Stimulated activated effector memory CD8-positive, alpha-beta T cell treated with anti-CD3 and anti-CD28 coated beads, Interleukin-12 subunit alpha, Interleukin-12 subunit beta, amount 100 ng/mL, for 72 hours (primary cell): Measurements from ENCODE around the gene KLHL11.
A peak's percentile ranks its signal among the peaks of the same experiment; 100 is the strongest.
"Not testable (repeated sequence)": the region's sequence is repeated elsewhere in the genome, so short reads cannot be mapped to it uniquely, and the experiment has no call there.

ENCODE experiments used
- ATAC-seq: fragments of 150-1000 bp; cut with Tn5 transposase; 2 replicates; pipeline ENCODE4 v1.10.0; 2021
- DNase-seq, 2 donors: peaks; one replicate each; pipeline ENCODE4 v3.0.0; 2021 to 2022; ENCODE audit warnings: low spot score in 2 of 2
- H3K27ac Mint-ChIP-seq: one replicate; pipeline ENCODE4 v1.8.0; 2022; ENCODE audit warnings: mild to moderate bottlenecking, mixed read lengths
- H3K36me3 Mint-ChIP-seq: one replicate; pipeline ENCODE4 v1.8.0; 2022; ENCODE audit warnings: mild to moderate bottlenecking, mixed read lengths
- H3K4me1 Mint-ChIP-seq: one replicate; pipeline ENCODE4 v1.8.0; 2022; ENCODE audit warnings: mixed read lengths
- H3K4me3 Mint-ChIP-seq: one replicate; pipeline ENCODE4 v1.8.0; 2022; ENCODE audit warnings: mild to moderate bottlenecking, mixed read lengths
- H3K9me3 Mint-ChIP-seq: one replicate; pipeline ENCODE4 v1.8.0; 2022; ENCODE audit warnings: mixed read lengths

The KLHL11 gene

GRCh38 chr17:41835800-41836549, 29.2 kb downstream of the KLHL11 start, which contains the start of gene NT5C3B:
Gene NT5C3B, minus strand, starts transcription at chr17:41836232. Its CDS starts 39 bp downstream, at chr17:41836193.
- Mint-ChIP-seq H3K4me3 (peak within 1 kb of the TSS; percentile 74), H3K9me3 (no peaks in the 10 kb centered on the region), H3K36me3 (peaks cover 25% of the 10 kb centered on the region), H3K27ac (peak within 1 kb of the TSS; percentile 80), H3K4me1 (peaks cover 12% of the 10 kb centered on the region)
- DNase-seq (peak; percentile 46 to 71), ATAC-seq (peak; percentile 88)

DNA sequence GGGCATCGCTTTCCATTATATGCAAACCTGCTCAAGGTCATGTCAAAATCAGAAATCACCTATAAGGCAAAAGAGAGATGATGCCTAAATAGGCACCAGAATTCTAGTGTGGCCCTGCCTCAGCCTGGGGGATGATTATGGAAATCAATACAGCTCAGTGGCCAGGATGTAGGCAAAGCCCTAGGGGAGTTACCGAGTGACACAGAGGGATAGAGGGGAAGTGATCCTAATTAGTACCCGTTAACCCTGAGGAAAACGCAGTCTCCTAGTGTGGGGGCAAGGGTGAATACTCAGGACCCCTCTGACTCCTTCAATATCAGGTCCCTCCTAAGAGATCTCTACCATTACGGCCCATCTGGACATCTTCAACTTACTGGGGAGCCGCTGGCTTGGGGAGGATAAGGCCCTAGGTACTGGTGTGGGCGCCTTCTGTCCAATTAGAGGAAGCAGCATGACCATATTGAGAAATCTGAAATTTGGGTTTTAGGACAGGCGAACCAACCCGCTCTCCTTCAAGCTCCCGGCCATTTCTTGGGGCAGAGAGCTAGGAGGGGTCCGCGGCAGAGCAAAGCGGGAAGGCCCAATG, 29.9 kb downstream of the KLHL11 start:
- no peak for DNase-seq
- Mint-ChIP-seq H3K4me1 (peaks cover 12% of the 10 kb centered on the region), H3K36me3 (peaks cover 31% of the 10 kb centered on the region), H3K4me3 (peak overlapping the region; percentile 74), H3K27ac (peak overlapping the region; percentile 80), H3K9me3 (no peaks in the 10 kb centered on the region)
- peak; percentile 53 for ATAC-seq

DNA sequence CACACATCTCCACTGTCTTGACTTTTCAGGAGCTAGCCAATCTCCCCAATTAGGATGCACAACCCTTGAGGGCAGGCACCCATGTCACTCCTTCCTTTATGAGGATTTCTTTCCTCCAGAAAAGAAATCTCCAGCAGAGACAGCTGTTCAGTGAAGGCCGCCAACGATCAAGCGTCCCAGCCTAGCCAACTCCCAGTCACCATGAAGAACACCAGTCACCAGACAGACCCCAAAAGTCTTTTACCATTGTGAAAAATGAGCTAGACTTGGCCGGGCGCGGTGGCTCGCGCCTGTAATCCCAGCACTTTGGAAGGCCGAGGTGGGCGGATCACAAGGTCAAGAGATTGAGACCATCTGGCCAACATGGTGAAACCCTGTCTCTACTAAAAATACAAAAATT, 35.3 kb downstream of the KLHL11 start:
- not testable (repeated sequence) for H3K4me3 Mint-ChIP-seq, H3K27ac Mint-ChIP-seq, H3K4me1 Mint-ChIP-seq, ATAC-seq, H3K9me3 Mint-ChIP-seq, DNase-seq
- H3K36me3 Mint-ChIP-seq, result peaks cover 78% of the 10 kb centered on the region

- ATAC-seq (no peak), DNase-seq (no peak)
- peaks cover 49% of the 10 kb centered on the region for H3K36me3 Mint-ChIP-seq
- no peak overlapping the region for H3K4me3 Mint-ChIP-seq
- H3K4me1 Mint-ChIP-seq, result no peaks in the 10 kb centered on the region
- no peaks in the 10 kb centered on the region for H3K9me3 Mint-ChIP-seq
- H3K27ac Mint-ChIP-seq, result no peak overlapping the region
Measured at GRCh38 chr17:41825175-41825845, 39.9 kb downstream of the KLHL11 start.

DNA sequence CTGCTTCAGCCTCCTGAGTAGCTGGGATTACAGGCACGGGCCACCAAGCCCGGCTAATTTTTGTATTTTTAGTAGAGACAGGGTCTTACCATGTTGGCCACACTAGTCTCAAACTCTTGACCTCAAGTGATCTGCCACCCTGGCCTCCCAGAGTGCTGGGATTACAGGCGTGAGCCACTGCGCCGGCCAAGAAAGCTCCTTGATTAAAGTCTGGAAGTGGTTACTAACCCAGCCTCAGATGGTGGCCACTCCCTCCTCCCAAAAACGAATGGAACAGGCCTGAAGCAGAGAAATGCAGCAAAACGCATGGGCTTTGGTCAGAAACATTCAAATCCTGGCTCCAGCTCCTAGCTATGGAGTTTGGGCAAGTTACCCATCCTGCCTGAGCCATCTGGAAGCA, 41.1 kb downstream of the KLHL11 start:
- ATAC-seq (no peak), DNase-seq (no peak)
- no peaks in the 10 kb centered on the region for H3K4me1 Mint-ChIP-seq
- no peaks in the 10 kb centered on the region for H3K9me3 Mint-ChIP-seq
- no peak overlapping the region for H3K27ac Mint-ChIP-seq
- H3K36me3 Mint-ChIP-seq, result peaks cover 43% of the 10 kb centered on the region
- no peak overlapping the region for H3K4me3 Mint-ChIP-seq

GRCh38 chr17:41823580-41823979, 41.6 kb downstream of the KLHL11 start:
- no peak overlapping the region for H3K27ac Mint-ChIP-seq
- no peak overlapping the region for H3K4me3 Mint-ChIP-seq
- ATAC-seq (no peak), DNase-seq (no peak)
- no peaks in the 10 kb centered on the region for H3K4me1 Mint-ChIP-seq
- H3K36me3 Mint-ChIP-seq, result peaks cover 39% of the 10 kb centered on the region
- H3K9me3 Mint-ChIP-seq, result no peaks in the 10 kb centered on the region

- DNase-seq (no peak), ATAC-seq (no peak)
- H3K36me3 Mint-ChIP-seq, result peaks cover 34% of the 10 kb centered on the region
- H3K4me1 Mint-ChIP-seq, result no peaks in the 10 kb centered on the region
- H3K4me3 Mint-ChIP-seq, result no peak overlapping the region
- H3K9me3 Mint-ChIP-seq, result no peaks in the 10 kb centered on the region
- H3K27ac Mint-ChIP-seq, result no peak overlapping the region
Measured at GRCh38 chr17:41823141-41823524, 42.1 kb downstream of the KLHL11 start.

DNA sequence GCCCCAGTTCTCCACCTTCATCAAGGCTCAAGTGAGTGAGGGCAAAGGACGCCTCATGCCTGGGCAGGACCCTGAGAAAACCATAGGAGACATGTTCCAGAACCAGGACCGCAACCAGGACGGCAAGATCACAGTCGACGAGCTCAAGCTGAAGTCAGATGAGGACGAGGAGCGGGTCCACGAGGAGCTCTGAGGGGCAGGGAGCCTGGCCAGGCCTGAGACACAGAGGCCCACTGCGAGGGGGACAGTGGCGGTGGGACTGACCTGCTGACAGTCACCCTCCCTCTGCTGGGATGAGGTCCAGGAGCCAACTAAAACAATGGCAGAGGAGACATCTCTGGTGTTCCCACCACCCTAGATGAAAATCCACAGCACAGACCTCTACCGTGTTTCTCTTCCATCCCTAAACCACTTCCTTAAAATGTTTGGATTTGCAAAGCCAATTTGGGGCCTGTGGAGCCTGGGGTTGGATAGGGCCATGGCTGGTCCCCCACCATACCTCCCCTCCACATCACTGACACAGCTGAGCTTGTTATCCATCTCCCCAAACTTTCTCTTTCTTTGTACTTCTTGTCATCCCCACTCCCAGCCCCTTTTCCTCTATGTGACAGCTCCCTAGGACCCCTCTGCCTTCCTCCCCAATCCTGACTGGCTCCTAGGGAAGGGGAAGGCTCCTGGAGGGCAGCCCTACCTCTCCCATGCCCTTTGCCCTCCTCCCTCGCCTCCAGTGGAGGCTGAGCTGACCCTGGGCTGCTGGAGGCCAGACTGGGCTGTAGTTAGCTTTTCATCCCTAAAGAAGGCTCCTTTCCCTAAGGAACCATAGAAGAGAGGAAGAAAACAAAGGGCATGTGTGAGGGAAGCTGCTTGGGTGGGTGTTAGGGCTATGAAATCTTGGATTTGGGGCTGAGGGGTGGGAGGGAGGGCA, 42.7 kb downstream of the KLHL11 start:
- Mint-ChIP-seq H3K4me1 (no peaks in the 10 kb centered on the region), H3K9me3 (no peaks in the 10 kb centered on the region), H3K4me3 (no peak overlapping the region), H3K36me3 (peaks cover 28% of the 10 kb centered on the region), H3K27ac (no peak overlapping the region)
- DNase-seq (no peak), ATAC-seq (no peak)

- H3K4me3 Mint-ChIP-seq, result no peak overlapping the region
Measured at GRCh38 chr17:41821776-41822175, 43.4 kb downstream of the KLHL11 start.

DNA sequence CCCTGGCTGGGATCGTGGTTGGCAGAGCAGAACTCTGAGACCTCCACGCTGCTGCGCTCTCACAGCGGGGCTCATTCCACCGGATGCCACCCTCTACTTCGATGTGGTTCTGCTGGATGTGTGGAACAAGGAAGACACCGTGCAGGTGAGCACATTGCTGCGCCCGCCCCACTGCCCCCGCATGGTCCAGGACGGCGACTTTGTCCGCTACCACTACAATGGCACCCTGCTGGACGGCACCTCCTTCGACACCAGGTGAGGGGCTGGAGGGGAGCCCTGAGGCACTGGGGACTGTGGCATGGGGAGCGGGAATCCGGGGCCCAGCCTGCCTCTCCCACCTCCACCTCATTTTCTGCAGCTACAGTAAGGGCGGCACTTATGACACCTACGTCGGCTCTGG, 47.2 kb downstream of the KLHL11 start:
- H3K36me3 Mint-ChIP-seq, result no peaks in the 10 kb centered on the region
- DNase-seq (no peak), ATAC-seq (no peak)
- peaks cover 6% of the 10 kb centered on the region for H3K4me1 Mint-ChIP-seq
- H3K4me3 Mint-ChIP-seq, result no peak overlapping the region
- no peak overlapping the region for H3K27ac Mint-ChIP-seq
- no peaks in the 10 kb centered on the region for H3K9me3 Mint-ChIP-seq

More at GRCh38 chr17:41821776-41822175, 43.4 kb downstream of the KLHL11 start:
- no peak for ATAC-seq
- no peak overlapping the region for H3K27ac Mint-ChIP-seq
- H3K4me1 Mint-ChIP-seq, result no peaks in the 10 kb centered on the region
- DNase-seq, result no peak
- H3K36me3 Mint-ChIP-seq, result peaks cover 21% of the 10 kb centered on the region
- no peaks in the 10 kb centered on the region for H3K9me3 Mint-ChIP-seq

GRCh38 chr17:41816637-41817320, 48.4 kb downstream of the KLHL11 start:
- peaks cover 17% of the 10 kb centered on the region for H3K4me1 Mint-ChIP-seq
- no peak overlapping the region for H3K4me3 Mint-ChIP-seq
- no peak overlapping the region for H3K27ac Mint-ChIP-seq
- no peaks in the 10 kb centered on the region for H3K9me3 Mint-ChIP-seq
- no peak for ATAC-seq
- H3K36me3 Mint-ChIP-seq, result no peaks in the 10 kb centered on the region
- no peak for DNase-seq

DNA sequence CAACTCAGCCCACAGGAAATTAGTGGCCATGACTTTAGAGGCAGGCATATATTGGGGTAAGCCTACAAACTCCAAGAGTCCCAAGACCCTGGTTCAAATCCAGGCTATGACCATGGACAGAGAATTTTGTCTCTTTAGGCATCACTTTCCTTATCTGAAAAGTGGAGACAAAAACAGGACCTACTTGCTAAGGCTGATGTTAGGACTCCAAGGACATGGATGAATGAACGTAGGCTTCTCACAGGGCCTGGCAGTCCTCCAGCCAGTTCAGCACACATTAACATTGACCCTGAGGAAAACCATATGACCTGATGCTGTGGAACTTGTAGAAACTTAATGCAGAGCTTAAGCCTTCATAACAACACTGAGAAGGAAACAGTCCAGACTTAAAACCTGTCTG, 51.0 kb downstream of the KLHL11 start:
- Mint-ChIP-seq H3K4me1 (peaks cover 33% of the 10 kb centered on the region), H3K4me3 (no peak overlapping the region), H3K9me3 (no peaks in the 10 kb centered on the region), H3K27ac (no peak overlapping the region), H3K36me3 (no peaks in the 10 kb centered on the region)
- no peak for DNase-seq
- ATAC-seq, result no peak

- DNase-seq, result no peak
- peak overlapping the region; percentile 91 for H3K4me3 Mint-ChIP-seq
Measured at GRCh38 chr17:41813699-41814124, 51.5 kb downstream of the KLHL11 start.

GRCh38 chr17:41813152-41813680, 52.0 kb downstream of the KLHL11 start:
- no peak for ATAC-seq
- peaks cover 33% of the 10 kb centered on the region for H3K4me1 Mint-ChIP-seq
- H3K36me3 Mint-ChIP-seq, result no peaks in the 10 kb centered on the region
- peak overlapping the region; percentile 91 for H3K4me3 Mint-ChIP-seq
- no peak overlapping the region for H3K27ac Mint-ChIP-seq
- no peaks in the 10 kb centered on the region for H3K9me3 Mint-ChIP-seq
- no peak for DNase-seq

More at GRCh38 chr17:41813699-41814124, 51.5 kb downstream of the KLHL11 start:
- H3K36me3 Mint-ChIP-seq, result no peaks in the 10 kb centered on the region
- H3K4me1 Mint-ChIP-seq, result peaks cover 33% of the 10 kb centered on the region
- H3K9me3 Mint-ChIP-seq, result no peaks in the 10 kb centered on the region
- no peak for ATAC-seq
- H3K27ac Mint-ChIP-seq, result no peak overlapping the region
